ENCODE data around the gene ACTBL2.

DNA sequence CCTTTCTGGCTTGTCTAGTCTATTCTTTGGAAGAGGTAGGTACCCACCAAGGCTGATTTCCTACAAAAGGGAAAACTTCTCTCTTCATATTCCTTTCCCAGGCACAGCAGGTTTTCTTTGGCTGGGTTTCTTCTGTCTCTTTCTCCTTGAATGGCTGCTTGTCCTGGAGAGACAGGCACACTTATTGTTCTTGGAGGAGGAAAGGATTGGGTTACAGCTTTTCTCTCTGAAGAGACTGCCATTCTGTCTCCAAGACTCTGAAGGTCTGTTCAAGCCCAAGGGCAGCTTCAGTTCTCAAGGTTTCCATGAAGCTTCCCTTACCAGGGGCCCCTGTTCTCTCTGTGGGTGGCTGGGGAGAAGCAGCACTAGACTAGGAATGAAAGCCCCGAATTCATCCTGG lies 33.9 kb downstream of the ACTBL2 start:
- TF ChIP-seq EZH2 (IDR thresholded peaks at IDR 0.05), result no peak
- TF ChIP-seq POLR2AphosphoS5 (IDR thresholded peaks at IDR 0.05; ENCODE audit: borderline replicate concordance, low read depth, low read length), result no peak

Measured in SK-N-MC (cell line).